IMR-90 (cell line): Measurements from ENCODE around the gene TPPP. TPM values are rescaled to one million over a fixed set of nuclear protein-coding genes. Genes with fewer than 3 reads are reported as not detected.
"Not testable (repeated sequence)": the region's sequence is repeated elsewhere in the genome, so short reads cannot be mapped to it uniquely, and the experiment has no call there.

Experiments used
- ATAC-seq: fragments of 200-7000 bp; cut with Tn5 transposase; 2 replicates; pipeline ENCODE4 v1.9.1; 2020; ENCODE audit warnings: low read depth, mild to moderate bottlenecking, moderate library complexity
- BruUV-seq: library from RNA; stranded (reverse); fragments of 400-500 nt; replicated peaks from 2 replicates; lab custom pipeline; 2021; lab: Mats Ljungman, UMichigan
- CTCF ChIA-PET: fragments of 300-600 bp; formaldehyde crosslinking; extraction: SDS; loops from one replicate; lab custom pipeline; 2021; ENCODE audit warnings: antibody characterized with exemption; lab: Yijun Ruan, JAX
- POLR2A ChIA-PET: fragments of 300-600 bp; sonication (Branson Sonifier 250); formaldehyde crosslinking; loops from one replicate; lab custom pipeline; 2022; ENCODE audit warnings: antibody characterized with exemption; ENCODE audit not compliant: unreplicated experiment; lab: Charles Lee
- DNase-seq: peaks from one replicate; pipeline ENCODE4 v3.0.0; 2013
- H2AFZ ChIP-seq: replicated peaks from 2 replicates; pipeline ENCODE3; 2013; ENCODE audit warnings: low read length, mild to moderate bottlenecking; ENCODE audit not compliant: poor library complexity
- H2AK5ac ChIP-seq: 2 replicates; pipeline ENCODE4 v1.6.1; 2013; ENCODE audit warnings: low read depth, low read length, inconsistent platforms
- H2AK9ac ChIP-seq: replicated peaks from 2 replicates; pipeline ENCODE3; 2013; ENCODE audit warnings: mild to moderate bottlenecking, low read depth, low read length, moderate library complexity; ENCODE audit not compliant: poor library complexity
- H2BK120ac ChIP-seq: 2 replicates; pipeline ENCODE4 v1.6.1; 2013; ENCODE audit warnings: low read depth, low read length, inconsistent platforms
- H2BK15ac ChIP-seq: 3 replicates; pipeline ENCODE4 v1.6.1; 2013; ENCODE audit warnings: low read depth, low read length, inconsistent platforms
- H2BK20ac ChIP-seq: 2 replicates; pipeline ENCODE4 v1.6.1; 2013; ENCODE audit warnings: low read depth, mild to moderate bottlenecking, inconsistent platforms, low read length, moderate library complexity
- H2BK5ac ChIP-seq: 2 replicates; pipeline ENCODE4 v1.6.1; 2013; ENCODE audit warnings: mild to moderate bottlenecking, low read depth, low read length, inconsistent platforms; ENCODE audit not compliant: poor library complexity, severe bottlenecking
- H3K14ac ChIP-seq: replicated peaks from 2 replicates; pipeline ENCODE4 v1.6.1; 2013; ENCODE audit warnings: low read depth, low read length, inconsistent platforms
- H3K18ac ChIP-seq: 2 replicates; pipeline ENCODE4 v1.6.1; 2013; ENCODE audit warnings: low read depth, low read length, control low read depth
- H3K23ac ChIP-seq: 2 replicates; pipeline ENCODE4 v1.6.1; 2013; ENCODE audit warnings: low read depth, low read length, inconsistent platforms
- H3K27ac ChIP-seq: 2 replicates; pipeline ENCODE4 v1.5.1; 2013; ENCODE audit warnings: mild to moderate bottlenecking, control low read depth, low read length; ENCODE audit not compliant: insufficient read depth
- H3K27me3 ChIP-seq: 2 replicates; pipeline ENCODE4 v1.6.1; 2013; ENCODE audit warnings: low read length; ENCODE audit not compliant: control insufficient read depth, insufficient read depth
- H3K36me3 ChIP-seq: 2 replicates; pipeline ENCODE4 v1.6.1; 2013; ENCODE audit warnings: low read length, mixed read lengths; ENCODE audit not compliant: control insufficient read depth, insufficient read depth
- H3K4ac ChIP-seq: 2 replicates; pipeline ENCODE4 v1.6.1; 2013; ENCODE audit warnings: low read depth, low read length, inconsistent platforms
- H3K4me1 ChIP-seq: 2 replicates; pipeline ENCODE4 v1.6.1; 2013; ENCODE audit warnings: low read length, mixed read lengths; ENCODE audit not compliant: control insufficient read depth, insufficient read depth
- H3K4me2 ChIP-seq: 2 replicates; pipeline ENCODE4 v1.6.1; 2013; ENCODE audit warnings: low read depth, mild to moderate bottlenecking, control low read depth, low read length, moderate library complexity
- H3K4me3 ChIP-seq: 2 replicates; pipeline ENCODE4 v1.5.1; 2013; ENCODE audit warnings: low read depth, mild to moderate bottlenecking, control low read depth, low read length, moderate library complexity; ENCODE audit not compliant: insufficient read depth
- H3K56ac ChIP-seq: 2 replicates; pipeline ENCODE4 v1.6.1; 2013; ENCODE audit warnings: low read length, inconsistent platforms; ENCODE audit not compliant: insufficient read depth; ENCODE audit errors: extremely low read depth
- H3K79me1 ChIP-seq, 2 experiments: 2 replicates each; pipeline ENCODE4 v1.6.1; 2013; ENCODE audit warnings: low read length in 2 of 2, inconsistent platforms in 1 of 2, low read depth in 1 of 2
- H3K9ac ChIP-seq: 2 replicates; pipeline ENCODE4 v1.6.1; 2013; ENCODE audit warnings: low read depth, low read length, control low read depth
- H3K9me1 ChIP-seq: 2 replicates; pipeline ENCODE4 v1.6.1; 2013; ENCODE audit warnings: low read length, inconsistent platforms; ENCODE audit not compliant: insufficient read depth
- H3K9me3 ChIP-seq: 2 replicates; pipeline ENCODE4 v1.6.1; 2013; ENCODE audit warnings: low read length; ENCODE audit not compliant: control insufficient read depth, insufficient read depth
- H4K20me1 ChIP-seq: 2 replicates; pipeline ENCODE4 v1.6.1; 2013; ENCODE audit warnings: low read length, inconsistent platforms; ENCODE audit not compliant: insufficient read depth
- H4K5ac ChIP-seq: 2 replicates; pipeline ENCODE4 v1.6.1; 2013; ENCODE audit warnings: mild to moderate bottlenecking, low read depth, low read length, control low read depth
- H4K8ac ChIP-seq, 2 experiments: 2 replicates each; pipeline ENCODE4 v1.6.1; 2013; ENCODE audit warnings: low read depth in 2 of 2, low read length in 2 of 2, control low read depth in 1 of 2, inconsistent platforms in 1 of 2
- H4K91ac ChIP-seq: 2 replicates; pipeline ENCODE4 v1.6.1; 2013; ENCODE audit warnings: low read depth, low read length, inconsistent platforms; ENCODE audit not compliant: insufficient read depth
- WGBS, 2 experiments: methylation state at CpG; one replicate each; pipeline versions ENCODE4 v1.1.5 to v1.1.7; 2013; ENCODE audit warnings: missing lambda C conversion rate in 2 of 2; ENCODE audit not compliant: insufficient read length in 1 of 2; ENCODE audit errors: extremely low coverage in 2 of 2; 5-methylcytosine and 5-hydroxymethylcytosine counted together
- dilution Hi-C: fragments of 300-500 bp; cut with HindIII; formaldehyde crosslinking; loops from one replicate; pipeline ENCODE4 v1.14.3; 2018; ENCODE audit warnings: low sequenced_read_pairs; ENCODE audit not compliant: unreplicated experiment
- in situ Hi-C: fragments of 300-500 bp; cut with MboI; formaldehyde crosslinking; loops from 3 replicates; pipeline ENCODE4 v1.14.3; 2019; ENCODE audit warnings: low sequenced_read_pairs, inconsistent platforms, mixed read lengths
- intact Hi-C: fragments of 100-400 bp; cut with micrococcal nuclease; formaldehyde crosslinking; loops from 2 replicates; pipeline ENCODE4 v1.10.0; 2022
- polyA plus RNA-seq, 3 experiments: library from polyadenylated mRNA; depleted of rRNA; stranded (reverse); fragments of >200 nt; gene quantifications; 2 replicates each; pipeline ENCODE4 v1.2.3, GENCODE V29; 2012; ENCODE audit warnings: low replicate concordance in 1 of 3
- total RNA-seq: library from RNA; depleted of rRNA; stranded (reverse); fragments of >200 nt; gene quantifications from 2 replicates; pipeline ENCODE4 v1.2.3, GENCODE V29; 2012

TPPP gene
- total and polyA plus RNA-seq, 2 of the 4 experiments (the other 2 are of a cell fraction), result under 0.01 to 0.07 TPM

DNA sequence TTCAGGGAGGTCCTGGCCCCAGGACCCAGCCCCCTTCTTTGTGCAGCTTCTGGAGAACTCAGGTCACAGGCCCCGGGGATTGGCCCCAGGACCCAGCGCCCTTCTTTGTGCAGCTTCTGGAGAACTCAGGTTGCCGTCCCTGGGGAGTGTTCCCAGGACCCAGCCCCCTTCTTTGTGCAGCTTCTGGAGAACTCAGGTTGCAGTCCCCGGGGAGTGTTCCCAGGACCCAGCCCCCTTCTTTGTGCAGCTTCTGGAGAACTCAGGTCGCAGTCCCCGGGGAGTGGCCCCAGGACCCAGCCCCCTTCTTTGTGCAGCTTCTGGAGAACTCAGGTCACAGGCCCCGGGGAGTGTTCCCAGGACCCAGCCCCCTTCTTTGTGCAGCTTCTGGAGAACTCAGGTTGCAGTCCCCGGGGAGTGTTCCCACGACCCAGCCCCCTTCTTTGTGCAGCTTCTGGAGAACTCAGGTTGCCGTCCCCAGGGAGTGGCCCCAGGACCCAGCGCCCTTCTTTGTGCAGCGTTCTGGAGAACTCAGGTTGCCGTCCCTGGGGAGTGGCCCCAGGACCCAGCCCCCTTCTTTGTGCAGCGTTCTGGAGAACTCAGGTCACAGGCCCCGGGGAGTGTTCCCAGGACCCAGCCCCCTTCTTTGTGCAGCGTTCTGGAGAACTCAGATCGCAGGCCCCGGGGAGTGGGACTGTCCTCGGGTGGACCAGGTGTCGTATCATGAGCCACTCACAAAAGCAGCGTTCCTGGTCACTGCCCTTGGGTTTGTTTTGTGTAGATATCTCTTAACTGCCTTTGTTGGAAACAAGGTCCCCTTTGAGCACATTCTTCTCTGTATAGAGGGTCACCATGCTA is 64.6 kb downstream of the TPPP start:
- H3K9me3 ChIP-seq, H2BK120ac ChIP-seq, H4K20me1 ChIP-seq, POLR2A ChIA-PET, H2AK5ac ChIP-seq, H3K27ac ChIP-seq, H4K91ac ChIP-seq, H4K8ac ChIP-seq, H3K4me3 ChIP-seq, H3K14ac ChIP-seq, H3K18ac ChIP-seq, in situ Hi-C loops, H3K27me3 ChIP-seq, H3K23ac ChIP-seq, CTCF ChIA-PET, H3K9ac ChIP-seq, H3K79me1 ChIP-seq, H3K56ac ChIP-seq, intact Hi-C loops, H2BK15ac ChIP-seq, dilution Hi-C loops, H4K5ac ChIP-seq, H2BK20ac ChIP-seq, H2AFZ ChIP-seq, H3K9me1 ChIP-seq, H3K4me2 ChIP-seq, H3K4ac ChIP-seq, H2BK5ac ChIP-seq, DNase-seq, ATAC-seq, BruUV-seq, H3K4me1 ChIP-seq, H3K36me3 ChIP-seq: not testable (repeated sequence)
- H2AK9ac ChIP-seq, result peak overlapping the region; percentile 16
- WGBS, 2 experiments, result 92% methylated on average over 11 of the region's 21 CpGs; no CpG with 5 or more reads in 1 of the 2 experiments
